Measurements from ENCODE around the gene VAPA. TPM values are rescaled to one million over a fixed set of nuclear protein-coding genes. Genes with fewer than 3 reads are reported as not detected.

VAPA gene
- total RNA-seq, 1 experiment from 2014 or later = 137 TPM

DNA sequence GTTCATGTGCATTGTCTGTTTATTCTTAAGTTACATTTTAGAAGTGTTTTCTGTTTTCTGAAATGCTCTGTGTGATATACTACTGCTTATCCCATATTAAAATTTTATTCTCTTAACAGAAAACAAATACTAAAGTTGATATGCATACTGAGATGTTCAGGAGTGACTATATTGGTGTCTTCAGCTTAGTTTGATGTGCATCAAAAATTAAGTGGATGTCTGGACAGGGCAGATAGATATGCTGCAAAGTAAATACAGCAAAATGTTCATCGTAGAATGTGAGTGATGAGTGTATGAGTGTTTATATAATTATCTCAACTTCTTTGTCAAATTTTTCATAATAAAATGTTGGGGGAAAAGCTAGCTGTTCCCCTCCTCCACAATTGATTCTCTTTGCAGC is 13.2 kb downstream of the VAPA start (continued):
- TF ChIP-seq, protein P1, sequence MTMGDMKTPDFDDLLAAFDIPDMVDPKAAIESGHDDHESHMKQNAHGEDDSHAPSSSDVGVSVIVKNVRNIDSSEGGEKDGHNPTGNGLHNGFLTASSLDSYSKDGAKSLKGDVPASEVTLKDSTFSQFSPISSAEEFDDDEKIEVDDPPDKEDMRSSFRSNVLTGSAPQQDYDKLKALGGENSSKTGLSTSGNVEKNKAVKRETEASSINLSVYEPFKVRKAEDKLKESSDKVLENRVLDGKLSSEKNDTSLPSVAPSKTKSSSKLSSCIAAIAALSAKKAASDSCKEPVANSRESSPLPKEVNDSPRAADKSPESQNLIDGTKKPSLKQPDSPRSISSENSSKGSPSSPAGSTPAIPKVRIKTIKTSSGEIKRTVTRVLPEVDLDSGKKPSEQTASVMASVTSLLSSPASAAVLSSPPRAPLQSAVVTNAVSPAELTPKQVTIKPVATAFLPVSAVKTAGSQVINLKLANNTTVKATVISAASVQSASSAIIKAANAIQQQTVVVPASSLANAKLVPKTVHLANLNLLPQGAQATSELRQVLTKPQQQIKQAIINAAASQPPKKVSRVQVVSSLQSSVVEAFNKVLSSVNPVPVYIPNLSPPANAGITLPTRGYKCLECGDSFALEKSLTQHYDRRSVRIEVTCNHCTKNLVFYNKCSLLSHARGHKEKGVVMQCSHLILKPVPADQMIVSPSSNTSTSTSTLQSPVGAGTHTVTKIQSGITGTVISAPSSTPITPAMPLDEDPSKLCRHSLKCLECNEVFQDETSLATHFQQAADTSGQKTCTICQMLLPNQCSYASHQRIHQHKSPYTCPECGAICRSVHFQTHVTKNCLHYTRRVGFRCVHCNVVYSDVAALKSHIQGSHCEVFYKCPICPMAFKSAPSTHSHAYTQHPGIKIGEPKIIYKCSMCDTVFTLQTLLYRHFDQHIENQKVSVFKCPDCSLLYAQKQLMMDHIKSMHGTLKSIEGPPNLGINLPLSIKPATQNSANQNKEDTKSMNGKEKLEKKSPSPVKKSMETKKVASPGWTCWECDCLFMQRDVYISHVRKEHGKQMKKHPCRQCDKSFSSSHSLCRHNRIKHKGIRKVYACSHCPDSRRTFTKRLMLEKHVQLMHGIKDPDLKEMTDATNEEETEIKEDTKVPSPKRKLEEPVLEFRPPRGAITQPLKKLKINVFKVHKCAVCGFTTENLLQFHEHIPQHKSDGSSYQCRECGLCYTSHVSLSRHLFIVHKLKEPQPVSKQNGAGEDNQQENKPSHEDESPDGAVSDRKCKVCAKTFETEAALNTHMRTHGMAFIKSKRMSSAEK (CRISPR knock-in tag; IDR thresholded peaks at IDR 0.05; ENCODE audit: borderline replicate concordance) = no peak
- TF ChIP-seq, protein P2, sequence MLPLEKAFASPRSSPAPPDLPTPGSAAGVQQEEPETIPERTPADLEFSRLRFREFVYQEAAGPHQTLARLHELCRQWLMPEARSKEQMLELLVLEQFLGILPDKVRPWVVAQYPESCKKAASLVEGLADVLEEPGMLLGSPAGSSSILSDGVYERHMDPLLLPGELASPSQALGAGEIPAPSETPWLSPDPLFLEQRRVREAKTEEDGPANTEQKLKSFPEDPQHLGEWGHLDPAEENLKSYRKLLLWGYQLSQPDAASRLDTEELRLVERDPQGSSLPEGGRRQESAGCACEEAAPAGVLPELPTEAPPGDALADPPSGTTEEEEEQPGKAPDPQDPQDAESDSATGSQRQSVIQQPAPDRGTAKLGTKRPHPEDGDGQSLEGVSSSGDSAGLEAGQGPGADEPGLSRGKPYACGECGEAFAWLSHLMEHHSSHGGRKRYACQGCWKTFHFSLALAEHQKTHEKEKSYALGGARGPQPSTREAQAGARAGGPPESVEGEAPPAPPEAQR (CRISPR knock-in tag; IDR thresholded peaks at IDR 0.05) = no peak
- TF ChIP-seq MXD4 (CRISPR knock-in tag; IDR thresholded peaks at IDR 0.05; ENCODE audit: borderline replicate concordance) = no peak

DNA sequence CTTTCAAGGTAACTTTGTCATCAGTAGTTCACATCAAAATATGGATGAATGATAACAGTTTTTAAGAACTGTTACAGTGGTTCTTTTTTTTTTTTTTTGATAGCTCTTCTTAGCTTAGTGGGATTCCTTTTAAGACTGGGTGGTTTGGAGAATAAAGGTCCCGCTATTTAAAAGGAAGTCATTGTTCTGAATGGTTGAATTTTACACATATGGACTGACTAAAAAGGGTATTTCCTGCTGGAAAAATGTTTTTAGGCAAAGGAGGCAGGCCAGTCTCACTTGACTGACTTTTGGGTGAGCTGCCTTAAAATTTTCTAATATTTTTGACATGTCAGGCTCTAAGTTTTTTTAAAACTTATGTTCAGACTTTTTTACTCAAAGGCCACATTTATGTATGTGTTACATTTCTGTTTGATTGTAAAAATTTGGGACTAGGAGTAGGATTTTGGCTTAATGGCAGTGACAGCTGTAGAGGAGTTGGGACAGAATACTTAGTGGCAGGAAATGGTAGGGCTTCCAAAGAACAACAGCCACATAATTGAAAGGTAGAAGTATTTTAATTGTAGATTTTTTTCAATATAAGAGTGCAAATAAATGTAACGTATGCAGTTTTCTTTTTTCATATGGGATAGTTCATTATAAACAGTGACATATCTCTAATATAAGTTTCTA is 13.7 kb downstream of the VAPA start:
- ATAC-seq (no peak), DNase-seq (ENCODE audit: low spot score) (no peak)
- no peaks in the 10 kb centered on the region for H3K9me3 Mint-ChIP-seq
- H3K27ac Mint-ChIP-seq = peak overlapping the region; percentile 22
- ChIA-PET POLR2A (no interaction called here), CTCF (interaction anchor here (0.6 to 1.5 kb wide), 2 partner anchors 24 to 320 kb away, joined by 4 to 5 read pairs; no protein-coding TSS in a partner anchor)
- H3K27me3 Mint-ChIP-seq (ENCODE audit: low read depth) = no peaks in the 10 kb centered on the region
- peaks cover 9% of the 10 kb centered on the region for H3K36me3 Mint-ChIP-seq
- TF ChIP-seq, protein P3, sequence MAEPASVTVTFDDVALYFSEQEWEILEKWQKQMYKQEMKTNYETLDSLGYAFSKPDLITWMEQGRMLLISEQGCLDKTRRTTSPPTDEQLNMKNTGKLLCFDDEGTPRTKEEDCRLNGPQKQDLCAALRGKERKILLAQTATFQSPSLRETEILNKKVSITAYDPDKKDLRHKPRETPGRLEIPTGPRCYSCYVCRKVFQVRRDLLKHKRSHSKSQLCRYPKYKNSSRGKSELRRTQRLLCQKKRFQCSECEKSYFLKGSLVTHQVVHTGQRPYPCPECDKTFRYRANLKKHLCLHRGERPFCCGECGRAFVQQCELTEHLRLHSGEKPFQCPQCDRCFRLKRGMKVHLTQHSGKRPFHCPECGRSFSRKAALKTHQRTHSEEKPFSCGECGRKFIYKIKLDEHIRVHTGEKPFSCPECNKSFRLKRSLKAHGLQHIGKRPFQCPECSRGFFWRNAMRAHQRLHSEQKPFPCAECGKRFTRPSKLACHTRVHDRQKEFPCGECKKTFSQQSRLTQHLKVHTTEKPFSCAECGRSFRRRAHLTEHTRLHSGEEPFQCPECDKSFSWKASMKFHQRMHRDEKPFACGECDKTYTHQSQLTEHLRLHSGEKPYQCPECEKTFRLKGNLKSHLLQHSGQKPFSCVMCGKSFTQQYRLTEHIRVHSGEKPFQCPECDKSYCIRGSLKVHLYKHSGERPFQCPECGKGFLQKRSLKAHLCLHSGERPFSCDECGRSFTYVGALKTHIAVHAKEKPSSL (CRISPR knock-in tag; conservative IDR thresholded peaks at IDR 0.05) = no peak
- H3K4me1 Mint-ChIP-seq = peaks cover 66% of the 10 kb centered on the region
- H3K4me3 Mint-ChIP-seq = no peak overlapping the region

DNA sequence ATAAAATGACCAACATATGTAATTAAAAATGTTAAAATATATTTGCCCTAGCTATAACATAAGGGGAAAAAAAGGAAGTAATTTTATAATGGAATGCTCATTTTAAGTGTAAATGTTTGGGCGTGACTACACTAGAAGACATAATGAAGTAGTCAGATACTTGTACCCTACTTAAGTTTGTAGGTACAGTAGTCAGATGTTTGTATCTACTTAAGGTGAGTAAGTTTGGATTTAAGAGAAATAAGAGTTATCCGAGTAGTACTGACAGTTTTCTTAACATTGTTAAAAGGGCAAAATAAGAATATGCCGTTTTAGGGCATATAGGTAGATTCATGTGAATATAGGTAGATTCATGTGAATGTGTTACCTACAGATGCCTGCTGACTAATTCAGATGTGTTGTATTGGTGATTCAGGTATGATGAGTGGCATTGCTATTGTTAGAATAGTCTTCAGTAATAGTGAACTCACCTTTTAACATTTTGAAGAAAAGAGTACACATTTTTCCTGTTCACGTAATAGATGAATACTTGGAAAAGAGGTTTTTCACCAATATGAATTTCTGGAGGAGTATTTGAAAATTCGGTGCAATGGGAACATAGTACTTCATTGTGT is 14.9 kb downstream of the VAPA start:
- POLR2A ChIA-PET = no interaction called here
- Mint-ChIP-seq H3K27ac (no peak overlapping the region), H3K9me3 (no peaks in the 10 kb centered on the region), H3K36me3 (peaks cover 20% of the 10 kb centered on the region), H3K4me1 (peaks cover 68% of the 10 kb centered on the region), H3K27me3 (ENCODE audit: low read depth) (no peaks in the 10 kb centered on the region), H3K4me3 (no peak overlapping the region)
- CTCF ChIA-PET = no interaction called here
- no peak for ATAC-seq
- DNase-seq (ENCODE audit: low spot score) = no peak
- TF ChIP-seq, protein P4, sequence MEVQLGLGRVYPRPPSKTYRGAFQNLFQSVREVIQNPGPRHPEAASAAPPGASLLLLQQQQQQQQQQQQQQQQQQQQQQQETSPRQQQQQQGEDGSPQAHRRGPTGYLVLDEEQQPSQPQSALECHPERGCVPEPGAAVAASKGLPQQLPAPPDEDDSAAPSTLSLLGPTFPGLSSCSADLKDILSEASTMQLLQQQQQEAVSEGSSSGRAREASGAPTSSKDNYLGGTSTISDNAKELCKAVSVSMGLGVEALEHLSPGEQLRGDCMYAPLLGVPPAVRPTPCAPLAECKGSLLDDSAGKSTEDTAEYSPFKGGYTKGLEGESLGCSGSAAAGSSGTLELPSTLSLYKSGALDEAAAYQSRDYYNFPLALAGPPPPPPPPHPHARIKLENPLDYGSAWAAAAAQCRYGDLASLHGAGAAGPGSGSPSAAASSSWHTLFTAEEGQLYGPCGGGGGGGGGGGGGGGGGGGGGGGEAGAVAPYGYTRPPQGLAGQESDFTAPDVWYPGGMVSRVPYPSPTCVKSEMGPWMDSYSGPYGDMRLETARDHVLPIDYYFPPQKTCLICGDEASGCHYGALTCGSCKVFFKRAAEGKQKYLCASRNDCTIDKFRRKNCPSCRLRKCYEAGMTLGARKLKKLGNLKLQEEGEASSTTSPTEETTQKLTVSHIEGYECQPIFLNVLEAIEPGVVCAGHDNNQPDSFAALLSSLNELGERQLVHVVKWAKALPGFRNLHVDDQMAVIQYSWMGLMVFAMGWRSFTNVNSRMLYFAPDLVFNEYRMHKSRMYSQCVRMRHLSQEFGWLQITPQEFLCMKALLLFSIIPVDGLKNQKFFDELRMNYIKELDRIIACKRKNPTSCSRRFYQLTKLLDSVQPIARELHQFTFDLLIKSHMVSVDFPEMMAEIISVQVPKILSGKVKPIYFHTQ (CRISPR knock-in tag; IDR thresholded peaks at IDR 0.05) = no peak
- TF ChIP-seq, protein P5, sequence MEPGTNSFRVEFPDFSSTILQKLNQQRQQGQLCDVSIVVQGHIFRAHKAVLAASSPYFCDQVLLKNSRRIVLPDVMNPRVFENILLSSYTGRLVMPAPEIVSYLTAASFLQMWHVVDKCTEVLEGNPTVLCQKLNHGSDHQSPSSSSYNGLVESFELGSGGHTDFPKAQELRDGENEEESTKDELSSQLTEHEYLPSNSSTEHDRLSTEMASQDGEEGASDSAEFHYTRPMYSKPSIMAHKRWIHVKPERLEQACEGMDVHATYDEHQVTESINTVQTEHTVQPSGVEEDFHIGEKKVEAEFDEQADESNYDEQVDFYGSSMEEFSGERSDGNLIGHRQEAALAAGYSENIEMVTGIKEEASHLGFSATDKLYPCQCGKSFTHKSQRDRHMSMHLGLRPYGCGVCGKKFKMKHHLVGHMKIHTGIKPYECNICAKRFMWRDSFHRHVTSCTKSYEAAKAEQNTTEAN (CRISPR knock-in tag; IDR thresholded peaks at IDR 0.05) = no peak
- TF ChIP-seq, protein P6, sequence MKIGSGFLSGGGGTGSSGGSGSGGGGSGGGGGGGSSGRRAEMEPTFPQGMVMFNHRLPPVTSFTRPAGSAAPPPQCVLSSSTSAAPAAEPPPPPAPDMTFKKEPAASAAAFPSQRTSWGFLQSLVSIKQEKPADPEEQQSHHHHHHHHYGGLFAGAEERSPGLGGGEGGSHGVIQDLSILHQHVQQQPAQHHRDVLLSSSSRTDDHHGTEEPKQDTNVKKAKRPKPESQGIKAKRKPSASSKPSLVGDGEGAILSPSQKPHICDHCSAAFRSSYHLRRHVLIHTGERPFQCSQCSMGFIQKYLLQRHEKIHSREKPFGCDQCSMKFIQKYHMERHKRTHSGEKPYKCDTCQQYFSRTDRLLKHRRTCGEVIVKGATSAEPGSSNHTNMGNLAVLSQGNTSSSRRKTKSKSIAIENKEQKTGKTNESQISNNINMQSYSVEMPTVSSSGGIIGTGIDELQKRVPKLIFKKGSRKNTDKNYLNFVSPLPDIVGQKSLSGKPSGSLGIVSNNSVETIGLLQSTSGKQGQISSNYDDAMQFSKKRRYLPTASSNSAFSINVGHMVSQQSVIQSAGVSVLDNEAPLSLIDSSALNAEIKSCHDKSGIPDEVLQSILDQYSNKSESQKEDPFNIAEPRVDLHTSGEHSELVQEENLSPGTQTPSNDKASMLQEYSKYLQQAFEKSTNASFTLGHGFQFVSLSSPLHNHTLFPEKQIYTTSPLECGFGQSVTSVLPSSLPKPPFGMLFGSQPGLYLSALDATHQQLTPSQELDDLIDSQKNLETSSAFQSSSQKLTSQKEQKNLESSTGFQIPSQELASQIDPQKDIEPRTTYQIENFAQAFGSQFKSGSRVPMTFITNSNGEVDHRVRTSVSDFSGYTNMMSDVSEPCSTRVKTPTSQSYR (CRISPR knock-in tag; IDR thresholded peaks at IDR 0.05) = no peak
- TF ChIP-seq, protein P7, sequence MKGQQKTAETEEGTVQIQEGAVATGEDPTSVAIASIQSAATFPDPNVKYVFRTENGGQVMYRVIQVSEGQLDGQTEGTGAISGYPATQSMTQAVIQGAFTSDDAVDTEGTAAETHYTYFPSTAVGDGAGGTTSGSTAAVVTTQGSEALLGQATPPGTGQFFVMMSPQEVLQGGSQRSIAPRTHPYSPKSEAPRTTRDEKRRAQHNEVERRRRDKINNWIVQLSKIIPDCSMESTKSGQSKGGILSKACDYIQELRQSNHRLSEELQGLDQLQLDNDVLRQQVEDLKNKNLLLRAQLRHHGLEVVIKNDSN (CRISPR knock-in tag; IDR thresholded peaks at IDR 0.05) = no peak
- TF ChIP-seq FOXK1 (CRISPR knock-in tag; IDR thresholded peaks at IDR 0.05) (no peak), ZBTB21 (CRISPR knock-in tag; IDR thresholded peaks at IDR 0.05; ENCODE audit: borderline replicate concordance) (no peak), HMGA2 (CRISPR knock-in tag; IDR thresholded peaks at IDR 0.05) (no peak), MXD4 (CRISPR knock-in tag; IDR thresholded peaks at IDR 0.05; ENCODE audit: borderline replicate concordance) (no peak)
- TF ChIP-seq, protein P8, sequence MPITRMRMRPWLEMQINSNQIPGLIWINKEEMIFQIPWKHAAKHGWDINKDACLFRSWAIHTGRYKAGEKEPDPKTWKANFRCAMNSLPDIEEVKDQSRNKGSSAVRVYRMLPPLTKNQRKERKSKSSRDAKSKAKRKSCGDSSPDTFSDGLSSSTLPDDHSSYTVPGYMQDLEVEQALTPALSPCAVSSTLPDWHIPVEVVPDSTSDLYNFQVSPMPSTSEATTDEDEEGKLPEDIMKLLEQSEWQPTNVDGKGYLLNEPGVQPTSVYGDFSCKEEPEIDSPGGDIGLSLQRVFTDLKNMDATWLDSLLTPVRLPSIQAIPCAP (CRISPR knock-in tag; IDR thresholded peaks at IDR 0.05) = no peak
